HG02840 (cell line): ENCODE measurements around the gene WWTR1.

Source experiments
- ATAC-seq: cut with Tn5 transposase; IDR thresholded peaks from one replicate; pipeline ENCODE4 v1.9.1; 2021; ENCODE audit warnings: mild to moderate bottlenecking, moderate library complexity, moderate number of reproducible peaks; ENCODE audit not compliant: unreplicated experiment, low FRiP score

WWTR1 gene

GRCh38 chr3:149572796-149573414, 84.9 kb downstream of the WWTR1 start:
- no peak for ATAC-seq

GRCh38 chr3:149571381-149571780, 86.4 kb downstream of the WWTR1 start:
- ATAC-seq, result no peak

- ATAC-seq, result no peak
These were observed 87.8 kb downstream of the WWTR1 start for GRCh38 chr3:149570016-149570415.

DNA sequence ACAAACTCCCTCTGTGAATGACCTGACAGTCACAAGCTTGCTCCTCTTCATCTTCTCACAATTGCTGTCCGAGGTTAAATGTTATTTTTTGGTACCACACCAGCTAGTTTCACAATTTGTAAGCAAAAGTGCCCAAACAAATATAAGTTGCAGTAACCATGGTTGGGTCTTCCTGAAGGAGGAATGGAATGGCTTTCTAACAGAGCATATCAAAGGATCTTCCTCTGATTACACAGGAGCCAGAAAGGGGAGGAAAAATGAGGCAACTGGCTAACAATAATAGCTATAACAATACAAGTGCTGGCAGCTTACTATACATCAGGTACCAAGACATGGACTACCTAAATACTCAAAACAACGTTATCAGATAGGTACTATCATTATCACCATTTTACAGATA, 90.4 kb downstream of the WWTR1 start:
- ATAC-seq, result no peak

- ATAC-seq, result no peak
These were observed 91.4 kb downstream of the WWTR1 start for GRCh38 chr3:149566292-149566975.

GRCh38 chr3:149564079-149564478, 93.7 kb downstream of the WWTR1 start:
- no peak for ATAC-seq

DNA sequence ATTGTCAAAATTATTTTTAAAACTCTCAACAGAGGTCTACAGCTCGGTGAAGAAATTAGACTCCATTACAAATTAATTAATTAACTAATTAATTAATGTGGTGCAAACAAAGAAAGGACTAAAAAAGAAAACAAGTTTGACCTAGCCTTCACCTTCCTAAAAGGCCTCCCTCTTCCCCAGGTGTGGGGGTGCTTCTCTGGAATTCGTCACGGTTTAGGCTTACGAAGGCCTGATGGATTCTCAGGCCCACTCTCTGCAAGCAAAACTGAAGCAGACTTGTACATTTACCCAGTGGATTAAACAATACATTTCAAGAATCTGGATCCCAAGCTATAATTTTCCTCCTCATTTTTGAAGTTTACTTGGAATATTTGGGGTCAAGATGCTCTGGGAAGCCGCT, 94.7 kb downstream of the WWTR1 start:
- no peak for ATAC-seq

DNA sequence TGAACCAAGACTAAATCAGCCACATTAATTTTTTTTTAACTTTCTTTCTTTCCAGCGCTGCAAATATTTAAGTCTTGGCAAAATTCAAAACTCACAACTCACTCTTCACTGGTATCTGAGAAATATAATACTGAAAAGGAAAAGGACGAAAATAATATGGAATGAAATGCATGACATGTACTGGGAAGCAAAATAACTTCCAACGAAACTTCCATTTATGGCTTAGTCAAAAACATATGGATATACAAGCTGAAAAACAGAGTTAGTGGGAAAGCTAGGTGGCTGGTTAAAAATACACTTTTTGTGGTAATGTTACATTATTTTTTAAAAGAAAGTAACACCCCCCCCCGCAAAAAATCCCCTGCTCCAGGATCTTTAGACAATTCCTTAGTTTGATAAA, 97.2 kb downstream of the WWTR1 start:
- ATAC-seq, result no peak

DNA sequence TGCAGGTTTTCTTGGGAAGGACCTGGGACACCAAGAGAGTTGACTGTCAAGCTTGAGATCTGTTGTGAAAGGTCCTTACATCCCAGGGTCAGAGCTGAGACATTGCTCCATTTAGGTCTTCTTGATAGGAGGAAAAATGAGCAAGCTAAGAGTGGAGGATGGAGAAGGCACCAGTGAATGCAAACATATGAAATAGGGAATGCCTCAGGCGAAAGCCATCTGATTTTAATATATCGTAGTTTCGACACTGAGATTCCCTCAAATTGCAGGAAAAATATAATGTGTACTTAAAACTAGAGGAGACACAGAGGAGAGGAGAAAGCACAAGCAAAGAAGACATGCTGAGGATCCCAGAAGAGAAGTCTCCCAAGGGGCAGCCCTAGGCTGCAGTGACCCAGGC, 97.8 kb downstream of the WWTR1 start:
- no peak for ATAC-seq

DNA sequence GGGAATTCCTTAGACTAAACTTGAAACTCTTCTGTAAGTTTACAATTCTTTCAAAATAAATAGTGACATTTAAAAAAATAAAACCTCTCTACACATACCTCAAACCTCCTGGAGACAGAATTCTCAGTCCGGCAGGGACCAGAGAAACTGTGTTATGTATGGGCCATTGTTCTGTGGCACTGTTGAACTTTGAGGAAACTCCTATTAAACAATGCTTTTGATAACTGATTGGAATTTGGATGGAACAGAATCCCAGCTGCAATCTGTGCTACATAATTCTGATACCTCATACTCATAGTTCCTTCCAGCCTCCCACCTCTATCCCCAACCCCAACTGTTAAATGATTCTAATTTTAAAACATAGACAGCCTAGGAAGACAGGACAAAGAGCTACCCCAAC, 98.3 kb downstream of the WWTR1 start:
- ATAC-seq, result no peak

GRCh38 chr3:149555927-149556326, 101.9 kb downstream of the WWTR1 start:
- ATAC-seq, result no peak

DNA sequence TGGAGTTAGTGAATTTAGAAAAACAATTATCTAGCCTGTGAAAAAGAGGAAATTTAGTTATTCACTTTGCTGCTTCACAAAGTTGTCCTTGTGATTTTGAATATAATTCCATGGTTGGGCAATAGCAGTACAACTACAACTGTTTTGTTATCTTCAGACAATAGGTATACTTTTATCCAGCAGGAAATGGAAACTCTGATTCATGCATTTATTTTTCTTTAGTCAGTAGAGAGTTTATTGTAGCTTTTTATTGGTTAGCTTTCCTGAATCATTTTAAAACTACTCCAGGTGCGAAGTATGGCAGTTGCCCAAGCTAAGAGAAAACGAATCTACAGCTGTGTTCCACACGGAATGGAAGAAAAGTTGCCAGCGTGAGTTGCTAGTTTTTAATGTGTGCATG, 103.0 kb downstream of the WWTR1 start:
- no peak for ATAC-seq

GRCh38 chr3:149553781-149554451, 103.9 kb downstream of the WWTR1 start:
- no peak for ATAC-seq

DNA sequence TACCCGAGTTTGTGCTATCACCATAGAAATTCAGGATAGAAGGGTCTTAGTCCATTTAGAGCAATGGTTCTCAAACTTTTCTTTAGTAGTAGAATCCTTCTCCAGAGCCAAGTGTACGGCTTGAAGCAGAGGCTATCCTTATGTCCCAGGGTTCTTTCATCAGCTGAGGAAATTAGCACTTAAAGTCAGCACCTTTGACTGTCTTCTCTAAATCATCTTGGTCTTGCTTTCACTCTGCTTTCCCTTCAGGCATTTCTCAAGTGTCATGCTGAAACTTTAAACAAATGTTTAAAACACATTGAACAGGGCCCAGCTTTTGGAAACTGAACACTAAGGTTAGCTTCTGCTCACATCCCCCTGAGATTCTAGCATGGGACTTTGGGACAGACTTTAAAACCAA, 105.1 kb downstream of the WWTR1 start:
- no peak for ATAC-seq

DNA sequence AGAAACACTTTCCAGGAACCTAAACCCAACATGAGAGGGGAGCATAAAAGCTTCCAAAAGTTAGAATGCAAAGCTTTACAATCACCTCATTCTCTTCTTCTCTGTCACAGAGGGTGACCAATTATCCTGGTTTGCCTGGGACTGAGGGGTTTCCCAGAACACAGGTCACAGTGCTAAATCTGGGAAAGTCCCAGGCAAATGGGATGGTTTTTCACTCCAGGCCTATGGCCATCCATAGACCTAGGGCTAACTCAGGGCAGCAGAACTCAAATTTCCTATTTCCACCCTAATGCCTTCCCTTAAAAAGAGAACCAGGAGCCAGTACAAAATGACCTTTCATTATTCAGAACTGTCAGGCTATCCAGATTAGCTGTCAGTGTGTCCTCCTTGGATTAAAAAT, 106.3 kb downstream of the WWTR1 start:
- no peak for ATAC-seq

GRCh38 chr3:149548669-149549065, 109.2 kb downstream of the WWTR1 start:
- no peak for ATAC-seq

DNA sequence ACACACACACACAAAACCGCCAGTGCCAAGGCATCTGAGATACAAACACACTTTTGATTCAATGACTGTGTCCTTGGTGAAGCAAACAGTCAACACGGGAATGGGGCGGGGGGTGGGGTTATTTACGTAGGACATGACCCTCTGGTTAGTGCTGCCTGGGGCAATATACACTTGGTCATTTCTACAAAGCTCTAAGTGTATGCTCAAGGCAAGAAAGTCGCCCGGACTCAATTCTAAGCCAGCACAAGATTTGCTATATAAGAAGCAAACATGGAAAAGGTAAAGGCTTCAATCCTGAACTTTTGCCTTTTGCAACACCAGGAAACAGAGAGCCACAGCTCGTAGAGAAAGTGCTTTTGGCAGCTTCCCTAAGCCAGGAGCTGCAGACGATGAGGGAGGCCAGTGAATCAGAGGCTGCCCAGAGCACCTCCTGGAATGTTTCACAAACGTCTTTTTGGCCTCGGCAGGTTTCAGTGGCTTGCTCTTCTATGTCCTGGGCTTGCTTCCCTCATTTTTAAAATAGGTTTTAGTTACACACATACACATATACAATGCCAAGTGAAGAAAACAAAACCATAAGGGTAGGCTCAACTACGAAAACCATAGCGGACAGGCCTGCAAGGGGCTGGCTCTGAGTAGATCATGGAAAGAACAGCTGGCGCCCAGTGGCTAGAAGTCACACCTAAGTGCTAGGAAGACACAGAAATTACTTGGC, 109.7 kb downstream of the WWTR1 start:
- ATAC-seq, result no peak

GRCh38 chr3:149547413-149547812, 110.4 kb downstream of the WWTR1 start:
- no peak for ATAC-seq

GRCh38 chr3:149545049-149545448, 112.8 kb downstream of the WWTR1 start:
- no peak for ATAC-seq

DNA sequence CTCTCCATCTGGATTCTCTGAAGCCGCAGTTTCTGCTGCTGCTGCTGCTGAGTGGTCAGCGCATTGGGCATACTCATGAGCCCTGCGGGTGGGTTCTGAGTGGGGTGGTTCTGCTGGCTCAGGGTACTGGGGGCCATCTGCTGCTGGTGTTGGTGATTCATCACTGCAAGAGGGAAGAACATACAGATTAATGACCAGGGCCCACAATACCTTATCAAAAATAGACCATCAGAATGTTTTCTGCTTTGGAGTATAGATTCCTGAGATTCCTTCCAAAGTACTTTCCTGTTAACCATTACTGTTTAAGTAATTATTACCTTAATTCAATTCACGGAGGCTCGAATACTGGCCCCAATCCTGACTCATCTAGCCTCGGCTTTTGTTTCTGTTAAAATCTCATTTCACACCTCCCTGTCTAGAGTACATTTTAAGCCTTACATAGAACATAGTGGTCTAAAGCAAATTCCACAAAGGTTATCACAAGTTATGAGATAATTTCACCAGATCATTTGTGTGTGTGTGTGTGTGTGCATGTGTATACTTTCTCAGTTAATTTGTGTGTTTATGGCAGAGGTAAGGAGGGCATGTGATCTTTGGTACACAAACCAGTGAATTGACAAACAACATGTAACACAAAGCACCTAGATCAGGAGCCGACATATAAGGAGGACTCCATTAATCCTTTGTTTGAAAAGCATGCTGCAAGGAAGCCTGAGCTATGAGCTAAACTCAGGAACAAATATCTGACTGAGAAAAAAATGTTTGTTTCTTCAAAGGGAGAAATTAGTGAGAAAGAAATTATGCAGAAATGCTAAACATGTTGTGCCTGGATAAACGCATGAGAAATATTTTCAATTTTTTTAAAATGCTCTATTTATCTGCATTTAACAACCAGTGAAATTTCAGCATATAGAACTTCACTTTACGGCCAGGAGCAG, 115.2 kb downstream of the WWTR1 start:
- no peak for ATAC-seq
